GM12874 (cell line): Measurements from ENCODE around the gene PROB1.

ENCODE experiments used
- CTCF ChIP-seq: IDR thresholded peaks from 2 replicates; pipeline ENCODE4 v1.5.1; 2011; ENCODE audit warnings: low read depth, mild to moderate bottlenecking, control low read depth, low read length, moderate library complexity; ENCODE audit not compliant: insufficient read depth

Gene PROB1

DNA sequence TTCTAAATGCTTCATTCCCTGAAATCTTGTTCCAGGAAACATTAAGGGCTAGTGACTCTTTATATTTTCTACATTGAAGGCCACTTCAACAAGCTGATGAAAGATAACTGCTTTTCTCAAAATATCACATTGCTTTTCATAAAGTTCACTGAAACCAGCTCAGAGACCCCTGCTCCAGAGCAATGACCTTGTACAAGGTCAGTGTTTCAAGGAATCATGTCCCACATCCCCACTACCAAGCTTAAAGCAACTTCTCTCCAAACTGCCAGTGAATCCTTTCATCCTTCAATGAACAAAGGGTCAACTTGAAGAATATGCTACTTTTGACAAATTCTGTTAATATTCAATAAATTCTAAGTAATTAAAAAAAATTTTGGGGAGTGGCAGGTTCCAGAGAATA, 21.0 kb upstream of the PROB1 start:
- TF ChIP-seq CTCF = no peak

DNA sequence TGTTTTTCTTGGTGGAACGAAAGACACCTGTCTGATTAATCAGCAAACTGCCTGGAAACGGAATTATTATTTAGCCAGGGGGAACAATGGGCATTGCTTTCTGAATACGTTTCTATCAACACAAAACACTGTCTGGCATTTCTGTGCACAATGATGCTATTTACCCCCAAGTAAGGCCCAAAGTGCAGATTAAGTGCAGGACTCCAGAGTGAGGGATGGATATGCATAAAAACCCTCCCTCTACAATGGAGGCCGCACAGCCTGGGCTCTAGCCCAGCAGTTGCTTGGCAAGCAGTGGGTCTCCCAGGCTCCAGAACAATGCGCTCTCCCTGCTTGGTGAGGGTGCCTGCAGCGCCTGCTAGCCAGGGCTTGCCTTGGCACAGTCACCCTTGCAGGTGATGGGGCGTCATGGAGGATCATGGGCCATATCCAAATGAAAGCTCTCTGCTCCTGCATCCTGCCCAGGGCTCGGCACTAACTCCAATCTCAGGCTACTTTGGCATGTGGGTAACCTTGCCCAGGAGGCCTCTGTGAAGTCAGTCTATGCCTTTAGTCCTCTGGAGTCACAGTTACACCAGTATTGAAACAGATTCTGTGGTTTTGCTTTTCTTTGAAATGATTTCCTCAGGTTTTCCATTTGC, 20.4 kb upstream of the PROB1 start:
- no peak for TF ChIP-seq CTCF

DNA sequence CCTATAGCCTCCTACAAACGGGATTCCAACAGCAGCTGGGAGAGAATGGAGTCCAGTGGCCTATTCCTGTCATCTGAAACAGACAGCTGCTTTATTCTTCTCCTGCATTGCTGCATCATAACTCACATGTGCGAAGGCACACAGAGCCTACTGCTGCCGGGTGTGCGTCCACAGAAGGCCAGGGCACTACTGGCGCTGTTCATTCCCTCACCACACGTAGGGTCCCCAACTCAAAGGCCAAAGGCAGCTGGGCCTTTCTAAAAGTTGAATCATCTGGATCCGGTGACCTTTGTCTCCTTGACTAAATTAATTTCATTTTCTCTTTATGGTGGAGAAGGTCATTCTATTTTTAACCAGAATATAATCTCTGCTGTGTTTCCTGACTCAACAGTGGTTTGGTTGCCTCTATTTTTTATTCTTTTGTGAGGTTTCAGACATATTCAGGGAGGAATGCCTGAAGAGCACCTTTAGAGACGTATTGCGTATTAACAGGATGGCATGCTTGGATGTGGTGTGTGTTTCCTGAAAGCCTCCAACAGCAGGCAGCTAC, 19.8 kb upstream of the PROB1 start:
- TF ChIP-seq CTCF = no peak

- no peak for TF ChIP-seq CTCF
These were observed 19.1 kb upstream of the PROB1 start for GRCh38 chr5:139413963-139414362.

DNA sequence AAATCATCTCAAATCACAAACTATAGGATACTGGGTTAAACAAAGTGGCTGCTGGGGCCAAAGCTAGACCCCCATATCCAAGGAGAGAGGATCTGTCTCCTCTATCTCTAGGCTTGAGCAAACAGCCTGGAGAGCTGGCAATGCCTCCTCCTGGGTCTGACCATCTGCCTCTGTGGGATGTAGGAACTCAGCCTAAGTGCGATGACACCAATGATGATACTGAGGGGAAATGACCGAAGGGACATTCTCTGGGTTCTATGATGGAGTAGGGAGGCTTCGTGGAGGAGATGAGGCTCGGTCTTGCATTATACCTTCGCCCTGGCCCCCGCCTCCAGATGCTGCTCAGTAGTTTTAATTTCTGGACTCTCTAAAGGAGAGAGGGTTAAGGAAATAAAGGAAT, 18.2 kb upstream of the PROB1 start:
- no peak for TF ChIP-seq CTCF

GRCh38 chr5:139410993-139411828, 16.3 kb upstream of the PROB1 start:
- no peak for TF ChIP-seq CTCF

DNA sequence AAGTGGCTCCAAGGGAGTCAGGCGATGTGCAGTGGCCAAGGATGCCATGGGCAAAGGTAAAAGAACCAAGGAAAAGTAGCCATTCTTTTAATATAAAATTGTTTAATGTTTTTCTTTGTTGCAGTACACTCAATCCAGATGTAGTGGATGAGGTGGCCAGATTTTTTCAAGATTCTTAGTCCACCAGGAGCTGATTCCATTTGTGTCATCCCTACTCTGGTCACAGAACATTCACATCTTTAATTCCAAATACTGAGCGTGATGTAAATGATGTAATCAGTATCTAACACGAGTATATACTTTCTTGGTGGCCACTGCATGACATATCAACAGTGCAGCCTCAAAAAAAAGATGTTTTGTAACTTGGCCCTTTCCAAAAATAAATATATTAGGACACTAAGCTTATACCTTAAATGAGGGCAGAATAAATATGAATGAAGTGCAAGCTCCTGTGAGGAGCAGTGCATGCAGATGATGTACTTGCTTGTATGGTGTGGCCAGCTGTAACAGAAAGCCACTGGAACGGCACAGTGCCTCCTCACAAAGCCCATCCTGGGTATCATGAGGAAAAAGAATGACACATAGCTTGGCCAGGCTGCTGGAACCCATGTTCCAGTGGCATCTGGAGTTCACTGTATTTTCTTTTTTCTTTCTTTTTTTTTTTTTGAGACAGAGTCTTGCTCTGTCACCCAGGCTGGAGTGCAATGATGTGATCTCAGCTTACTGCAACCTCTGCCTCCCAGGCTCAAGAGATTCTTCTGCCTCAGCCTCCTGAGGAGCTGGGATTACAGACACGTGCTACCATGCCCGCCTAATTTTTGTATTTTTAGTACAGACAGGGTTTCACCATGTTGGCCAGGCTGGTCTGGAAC, 15.5 kb upstream of the PROB1 start:
- TF ChIP-seq CTCF = no peak
